Left ventricle myocardium inferior (tissue), 1 donor: ENCODE results near the gene FRMD1. TPM values are rescaled to one million over a fixed set of nuclear protein-coding genes. Genes with fewer than 3 reads are reported as not detected.

ENCODE experiments used
- DNase-seq: peaks from one replicate; pipeline ENCODE4 v3.0.0-alpha.2; 2020
- H3K27ac ChIP-seq: fragments of 200-600 bp; replicated peaks from 2 replicates; pipeline ENCODE4 v1.8.0; 2021
- H3K27me3 ChIP-seq: fragments of 200-600 bp; 2 replicates; pipeline ENCODE4 v1.8.0; 2021; ENCODE audit warnings: low read depth
- H3K36me3 ChIP-seq: fragments of 200-600 bp; 2 replicates; pipeline ENCODE4 v1.8.0; 2021
- H3K4me1 ChIP-seq: fragments of 200-600 bp; 2 replicates; pipeline ENCODE4 v1.8.0; 2021
- H3K4me3 ChIP-seq: fragments of 200-600 bp; 2 replicates; pipeline ENCODE4 v1.8.0; 2021; ENCODE audit warnings: mild to moderate bottlenecking, moderate library complexity
- H3K9me3 ChIP-seq: fragments of 200-600 bp; replicated peaks from 2 replicates; pipeline ENCODE4 v1.8.0; 2021
- intact Hi-C: fragments of 100-400 bp; cut with micrococcal nuclease; formaldehyde crosslinking; loops from one replicate; pipeline ENCODE4 v1.11.0; 2022
- total RNA-seq: library from RNA; stranded (reverse); fragmentation: NEBNext Ultra II Directional; extraction: Animal tissue kit (Norgen Biotek cat#: 25700); gene quantifications from one replicate; pipeline ENCODE4 v1.2.1, GENCODE V29; 2021
- TF ChIP-seq, protein P1 (sequence below): fragments of 200-600 bp; IDR thresholded peaks from 2 replicates; pipeline ENCODE4 v1.8.0; 2021; ENCODE audit warnings: antibody characterized with exemption, mild to moderate bottlenecking, borderline replicate concordance
- donor health status: DM: no; HTN: yes; CAD: no; lungs with severe emphysema.

FRMD1 gene
- total RNA-seq, 1 donor from 2014 or later: 0.16 TPM

- Histone ChIP-seq H3K27me3 (no peaks in the 10 kb centered on the region), H3K4me1 (peaks cover 24% of the 10 kb centered on the region), H3K27ac (peak overlapping the region; percentile 65), H3K4me3 (no peak overlapping the region), H3K36me3 (no peaks in the 10 kb centered on the region), H3K9me3 (no peaks in the 10 kb centered on the region)
- intact Hi-C loops: no loop called here
- DNase-seq: no peak
- TF ChIP-seq, protein P1, sequence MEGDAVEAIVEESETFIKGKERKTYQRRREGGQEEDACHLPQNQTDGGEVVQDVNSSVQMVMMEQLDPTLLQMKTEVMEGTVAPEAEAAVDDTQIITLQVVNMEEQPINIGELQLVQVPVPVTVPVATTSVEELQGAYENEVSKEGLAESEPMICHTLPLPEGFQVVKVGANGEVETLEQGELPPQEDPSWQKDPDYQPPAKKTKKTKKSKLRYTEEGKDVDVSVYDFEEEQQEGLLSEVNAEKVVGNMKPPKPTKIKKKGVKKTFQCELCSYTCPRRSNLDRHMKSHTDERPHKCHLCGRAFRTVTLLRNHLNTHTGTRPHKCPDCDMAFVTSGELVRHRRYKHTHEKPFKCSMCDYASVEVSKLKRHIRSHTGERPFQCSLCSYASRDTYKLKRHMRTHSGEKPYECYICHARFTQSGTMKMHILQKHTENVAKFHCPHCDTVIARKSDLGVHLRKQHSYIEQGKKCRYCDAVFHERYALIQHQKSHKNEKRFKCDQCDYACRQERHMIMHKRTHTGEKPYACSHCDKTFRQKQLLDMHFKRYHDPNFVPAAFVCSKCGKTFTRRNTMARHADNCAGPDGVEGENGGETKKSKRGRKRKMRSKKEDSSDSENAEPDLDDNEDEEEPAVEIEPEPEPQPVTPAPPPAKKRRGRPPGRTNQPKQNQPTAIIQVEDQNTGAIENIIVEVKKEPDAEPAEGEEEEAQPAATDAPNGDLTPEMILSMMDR: no peak
These were observed 32.3 kb downstream of the FRMD1 start for GRCh38 chr6:168046696-168047095.

- TF ChIP-seq, protein P1: no peak
- peak overlapping the region; percentile 20 for H3K4me3 ChIP-seq
- peak overlapping the region; percentile 65 for H3K27ac ChIP-seq
- peaks cover 6% of the 10 kb centered on the region for H3K9me3 ChIP-seq
- intact Hi-C loops: no loop called here
- no peaks in the 10 kb centered on the region for H3K27me3 ChIP-seq
- H3K4me1 ChIP-seq: peaks cover 24% of the 10 kb centered on the region
- no peaks in the 10 kb centered on the region for H3K36me3 ChIP-seq
- no peak for DNase-seq
These were observed 33.0 kb downstream of the FRMD1 start for GRCh38 chr6:168045706-168046620.

DNA sequence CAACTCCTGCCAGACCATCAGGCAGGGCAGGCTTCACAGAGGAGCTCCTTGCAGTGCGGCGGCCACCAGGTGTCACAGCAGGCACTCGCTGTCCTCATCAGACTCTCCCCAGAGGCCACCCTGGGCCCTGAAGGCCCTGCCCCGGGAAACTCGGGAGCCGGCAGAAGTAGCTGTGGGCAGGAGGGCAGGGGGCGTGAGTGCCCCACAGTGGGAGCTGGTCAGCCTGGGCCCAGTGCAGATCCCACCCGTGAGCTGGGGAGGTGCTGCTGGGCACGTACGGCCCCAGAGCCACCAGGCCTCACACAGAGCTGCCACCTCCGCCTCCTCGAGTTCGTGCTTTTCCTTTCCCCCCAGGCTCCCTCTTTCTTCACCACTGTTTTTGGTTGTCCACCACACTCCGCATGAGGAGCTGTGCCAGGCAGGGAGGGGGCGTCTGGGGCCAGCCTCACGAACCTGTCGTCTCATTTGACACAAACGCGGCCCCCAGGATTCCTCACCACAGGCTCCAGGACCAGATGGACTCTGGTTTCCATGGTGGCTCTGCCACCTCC lies 33.8 kb downstream of the FRMD1 start:
- Histone ChIP-seq H3K4me3 (peak overlapping the region; percentile 20), H3K36me3 (peaks cover 5% of the 10 kb centered on the region), H3K9me3 (peaks cover 14% of the 10 kb centered on the region), H3K4me1 (peaks cover 24% of the 10 kb centered on the region), H3K27ac (peak overlapping the region; percentile 65), H3K27me3 (no peaks in the 10 kb centered on the region)
- TF ChIP-seq, protein P1: peak; percentile 45
- intact Hi-C loops: no loop called here
- DNase-seq: no peak

GRCh38 chr6:168044521-168045130 lies 34.4 kb downstream of the FRMD1 start:
- TF ChIP-seq, protein P1: no peak
- DNase-seq: no peak
- peaks cover 19% of the 10 kb centered on the region for H3K9me3 ChIP-seq
- H3K27ac ChIP-seq: peak overlapping the region; percentile 65
- intact Hi-C loops: no loop called here
- peaks cover 11% of the 10 kb centered on the region for H3K36me3 ChIP-seq
- no peaks in the 10 kb centered on the region for H3K27me3 ChIP-seq
- no peak overlapping the region for H3K4me3 ChIP-seq
- peaks cover 24% of the 10 kb centered on the region for H3K4me1 ChIP-seq

GRCh38 chr6:168043848-168044415 lies 35.1 kb downstream of the FRMD1 start:
- DNase-seq: no peak
- H3K9me3 ChIP-seq: peaks cover 26% of the 10 kb centered on the region
- H3K27ac ChIP-seq: no peak overlapping the region
- TF ChIP-seq, protein P1: no peak
- H3K4me1 ChIP-seq: peaks cover 24% of the 10 kb centered on the region
- H3K36me3 ChIP-seq: peaks cover 16% of the 10 kb centered on the region
- intact Hi-C loops: no loop called here
- no peak overlapping the region for H3K4me3 ChIP-seq
- H3K27me3 ChIP-seq: no peaks in the 10 kb centered on the region
